Measurements from ENCODE around the gene PLA2G2E. TPM values are rescaled to one million over a fixed set of nuclear protein-coding genes. Genes with fewer than 3 reads are reported as not detected.
A peak's percentile ranks its signal among the peaks of the same experiment; 100 is the strongest.

The PLA2G2E gene
- total RNA-seq, 1 experiment from 2014 or later, result 0.41 TPM

- Mint-ChIP-seq H3K27me3 (ENCODE audit: insufficient read depth, unreplicated experiment) (no peaks in the 10 kb centered on the region), H3K27ac (ENCODE audit: unreplicated experiment) (peak overlapping the region; percentile 64), H3K36me3 (ENCODE audit: insufficient read depth, unreplicated experiment) (peaks cover 13% of the 10 kb centered on the region), H3K4me1 (ENCODE audit: low read depth, unreplicated experiment) (no peaks in the 10 kb centered on the region), H3K4me3 (ENCODE audit: unreplicated experiment) (no peak overlapping the region), H3K9me3 (ENCODE audit: unreplicated experiment) (no peaks in the 10 kb centered on the region)
- no peaks in the 10 kb centered on the region for H3K9me3 ChIP-seq
- peak; percentile 76 to 84 for DNase-seq
- ChIA-PET POLR2A (interaction anchor here (0.6 kb wide), 1 partner anchor 64 kb away, joined by 3 read pairs; no protein-coding TSS in a partner anchor), CTCF (interaction anchor here (0.7 to 1.3 kb wide), 3 partner anchors 28 to 234 kb away, joined by 3 to 10 read pairs (median 9); no protein-coding TSS in a partner anchor)
- H3K27me3 ChIP-seq (replicated peaks; ENCODE audit: control insufficient read depth, insufficient read depth, low read length), result no peaks in the 10 kb centered on the region
- H3K4me1 ChIP-seq, result peaks cover 9% of the 10 kb centered on the region; the same call in 1 of the 2 replicates
- H3K4me3 ChIP-seq (ENCODE audit: low read depth, low read length), result no peak overlapping the region
- intact Hi-C loops (cut with micrococcal nuclease; ENCODE audit: unreplicated experiment), result loop anchor here (1.0 to 5.0 kb wide), 4 partner anchors 57 to 277 kb away; no protein-coding TSS in a partner anchor
- no TSS peak for BruUV-seq (replicated peaks)
- no peaks in the 10 kb centered on the region for H3K36me3 ChIP-seq (ENCODE audit: control insufficient read depth, insufficient read depth, low read length)
- TF ChIP-seq, protein P1, sequence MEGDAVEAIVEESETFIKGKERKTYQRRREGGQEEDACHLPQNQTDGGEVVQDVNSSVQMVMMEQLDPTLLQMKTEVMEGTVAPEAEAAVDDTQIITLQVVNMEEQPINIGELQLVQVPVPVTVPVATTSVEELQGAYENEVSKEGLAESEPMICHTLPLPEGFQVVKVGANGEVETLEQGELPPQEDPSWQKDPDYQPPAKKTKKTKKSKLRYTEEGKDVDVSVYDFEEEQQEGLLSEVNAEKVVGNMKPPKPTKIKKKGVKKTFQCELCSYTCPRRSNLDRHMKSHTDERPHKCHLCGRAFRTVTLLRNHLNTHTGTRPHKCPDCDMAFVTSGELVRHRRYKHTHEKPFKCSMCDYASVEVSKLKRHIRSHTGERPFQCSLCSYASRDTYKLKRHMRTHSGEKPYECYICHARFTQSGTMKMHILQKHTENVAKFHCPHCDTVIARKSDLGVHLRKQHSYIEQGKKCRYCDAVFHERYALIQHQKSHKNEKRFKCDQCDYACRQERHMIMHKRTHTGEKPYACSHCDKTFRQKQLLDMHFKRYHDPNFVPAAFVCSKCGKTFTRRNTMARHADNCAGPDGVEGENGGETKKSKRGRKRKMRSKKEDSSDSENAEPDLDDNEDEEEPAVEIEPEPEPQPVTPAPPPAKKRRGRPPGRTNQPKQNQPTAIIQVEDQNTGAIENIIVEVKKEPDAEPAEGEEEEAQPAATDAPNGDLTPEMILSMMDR (IDR thresholded peaks at IDR 0.05; ENCODE audit: insufficient read depth in 1 of 2, low read depth in 1 of 2, low read length in 1 of 2, severe bottlenecking in 1 of 2, unreplicated experiment in 1 of 2), result peak; percentile 71 to 88
Observed at GRCh38 chr1:19918057-19918456, 5.4 kb downstream of the PLA2G2E start.

- no peak overlapping the region for H3K4me3 Mint-ChIP-seq (ENCODE audit: unreplicated experiment)
- no TSS peak for BruUV-seq (replicated peaks)
- H3K4me1 ChIP-seq, result no peaks in the 10 kb centered on the region
- H3K9me3 Mint-ChIP-seq (ENCODE audit: unreplicated experiment), result no peaks in the 10 kb centered on the region
- H3K27me3 ChIP-seq (replicated peaks; ENCODE audit: control insufficient read depth, insufficient read depth, low read length), result no peaks in the 10 kb centered on the region
- no peak overlapping the region for H3K27ac Mint-ChIP-seq (ENCODE audit: unreplicated experiment)
- no peaks in the 10 kb centered on the region for H3K4me1 Mint-ChIP-seq (ENCODE audit: low read depth, unreplicated experiment)
- H3K27me3 Mint-ChIP-seq (ENCODE audit: insufficient read depth, unreplicated experiment), result no peaks in the 10 kb centered on the region
- ChIA-PET CTCF (no interaction called here), POLR2A (no interaction called here)
- H3K4me3 ChIP-seq (ENCODE audit: low read depth, low read length), result no peak overlapping the region
- TF ChIP-seq, protein P1 (IDR thresholded peaks at IDR 0.05; ENCODE audit: insufficient read depth in 1 of 2, low read depth in 1 of 2, low read length in 1 of 2, severe bottlenecking in 1 of 2, unreplicated experiment in 1 of 2), result no peak
- H3K36me3 ChIP-seq (ENCODE audit: control insufficient read depth, insufficient read depth, low read length), result no peaks in the 10 kb centered on the region
- H3K9me3 ChIP-seq, result no peaks in the 10 kb centered on the region
- no peak for DNase-seq
- H3K36me3 Mint-ChIP-seq (ENCODE audit: insufficient read depth, unreplicated experiment), result peaks cover 56% of the 10 kb centered on the region
- intact Hi-C loops (cut with micrococcal nuclease; ENCODE audit: unreplicated experiment), result no loop called here
Observed at GRCh38 chr1:19910650-19911049, 12.8 kb downstream of the PLA2G2E start.

GRCh38 chr1:19909971-19910370, 13.4 kb downstream of the PLA2G2E start:
- CTCF ChIA-PET, result no interaction called here
- no peak overlapping the region for H3K27ac Mint-ChIP-seq (ENCODE audit: unreplicated experiment)
- intact Hi-C loops (cut with micrococcal nuclease; ENCODE audit: unreplicated experiment), result no loop called here
- no peak overlapping the region for H3K4me3 Mint-ChIP-seq (ENCODE audit: unreplicated experiment)
- no peaks in the 10 kb centered on the region for H3K4me1 Mint-ChIP-seq (ENCODE audit: low read depth, unreplicated experiment)
- Histone ChIP-seq H3K27me3 (replicated peaks; ENCODE audit: control insufficient read depth, insufficient read depth, low read length) (no peaks in the 10 kb centered on the region), H3K9me3 (no peaks in the 10 kb centered on the region), H3K4me1 (no peaks in the 10 kb centered on the region), H3K4me3 (ENCODE audit: low read depth, low read length) (no peak overlapping the region), H3K36me3 (ENCODE audit: control insufficient read depth, insufficient read depth, low read length) (no peaks in the 10 kb centered on the region)
- DNase-seq, result no peak
- POLR2A ChIA-PET, result no interaction called here
- TF ChIP-seq, protein P1 (IDR thresholded peaks at IDR 0.05; ENCODE audit: insufficient read depth in 1 of 2, low read depth in 1 of 2, low read length in 1 of 2, severe bottlenecking in 1 of 2, unreplicated experiment in 1 of 2), result no peak
- H3K27me3 Mint-ChIP-seq (ENCODE audit: insufficient read depth, unreplicated experiment), result no peaks in the 10 kb centered on the region
- BruUV-seq (replicated peaks), result no TSS peak
- H3K9me3 Mint-ChIP-seq (ENCODE audit: unreplicated experiment), result no peaks in the 10 kb centered on the region
- peaks cover 60% of the 10 kb centered on the region for H3K36me3 Mint-ChIP-seq (ENCODE audit: insufficient read depth, unreplicated experiment)
